HEK293 (cell line): ENCODE measurements around the gene EEF1AKMT3.
A peak's percentile ranks its signal among the peaks of the same experiment; 100 is the strongest.

ENCODE experiments used
- CTCF ChIP-seq: fragments of 450-650 bp; formaldehyde crosslinking; IDR thresholded peaks from 2 replicates; pipeline ENCODE4 v1.5.1; 2016; ENCODE audit warnings: missing biosample characterization, missing genetic modification characterization
- GLIS2 ChIP-seq: fragments of 450-650 bp; formaldehyde crosslinking; IDR thresholded peaks from 2 replicates; pipeline ENCODE4 v1.5.1; 2016; ENCODE audit warnings: missing biosample characterization, missing genetic modification characterization
- HIC1 ChIP-seq: fragments of 450-650 bp; formaldehyde crosslinking; IDR thresholded peaks from 2 replicates; pipeline ENCODE4 v1.5.1; 2016; ENCODE audit warnings: missing biosample characterization, missing genetic modification characterization
- KLF7 ChIP-seq: fragments of 450-650 bp; formaldehyde crosslinking; IDR thresholded peaks from 2 replicates; pipeline ENCODE4 v1.5.1; 2016; ENCODE audit warnings: missing biosample characterization, missing genetic modification characterization, borderline replicate concordance
- MYNN ChIP-seq: fragments of 450-650 bp; formaldehyde crosslinking; IDR thresholded peaks from 2 replicates; pipeline ENCODE4 v1.5.1; 2016; ENCODE audit warnings: missing biosample characterization, missing genetic modification characterization, borderline replicate concordance
- MZF1 ChIP-seq: fragments of 450-650 bp; formaldehyde crosslinking; IDR thresholded peaks from 2 replicates; pipeline ENCODE4 v1.5.1; 2017; ENCODE audit warnings: missing biosample characterization, missing genetic modification characterization, borderline replicate concordance
- OVOL3 ChIP-seq: fragments of 450-650 bp; formaldehyde crosslinking; IDR thresholded peaks from 2 replicates; pipeline ENCODE4 v1.5.1; 2016; ENCODE audit warnings: missing biosample characterization, missing genetic modification characterization
- SP3 ChIP-seq: fragments of 450-650 bp; formaldehyde crosslinking; IDR thresholded peaks from 2 replicates; pipeline ENCODE4 v1.5.1; 2016; ENCODE audit warnings: missing biosample characterization, missing genetic modification characterization
- SP7 ChIP-seq: fragments of 450-650 bp; formaldehyde crosslinking; IDR thresholded peaks from 2 replicates; pipeline ENCODE4 v1.5.1; 2016; ENCODE audit warnings: missing biosample characterization, missing genetic modification characterization
- WT1 ChIP-seq: fragments of 450-650 bp; formaldehyde crosslinking; IDR thresholded peaks from 2 replicates; pipeline ENCODE4 v1.5.1; 2016; ENCODE audit warnings: missing biosample characterization, missing genetic modification characterization
- ZBTB11 ChIP-seq: fragments of 450-650 bp; formaldehyde crosslinking; conservative IDR thresholded peaks from 2 replicates; pipeline ENCODE4 v1.5.1; 2016; ENCODE audit warnings: low read depth, missing biosample characterization, missing genetic modification characterization
- ZFHX2 ChIP-seq: fragments of 450-650 bp; formaldehyde crosslinking; conservative IDR thresholded peaks from 2 replicates; pipeline ENCODE4 v1.5.1; 2016; ENCODE audit warnings: missing biosample characterization, missing genetic modification characterization
- ZFP69B ChIP-seq: fragments of 450-650 bp; formaldehyde crosslinking; IDR thresholded peaks from 2 replicates; pipeline ENCODE4 v1.5.1; 2016; ENCODE audit warnings: missing biosample characterization, missing genetic modification characterization
- ZNF10 ChIP-seq: fragments of 450-650 bp; formaldehyde crosslinking; IDR thresholded peaks from 2 replicates; pipeline ENCODE4 v1.5.1; 2017; ENCODE audit warnings: missing biosample characterization, missing genetic modification characterization
- ZNF112 ChIP-seq: fragments of 450-650 bp; formaldehyde crosslinking; IDR thresholded peaks from 2 replicates; pipeline ENCODE4 v1.5.0; 2017; ENCODE audit warnings: missing biosample characterization, missing genetic modification characterization
- ZNF2 ChIP-seq: fragments of 450-650 bp; formaldehyde crosslinking; IDR thresholded peaks from 2 replicates; pipeline ENCODE4 v1.5.1; 2016; ENCODE audit warnings: missing biosample characterization, missing genetic modification characterization
- ZNF335 ChIP-seq: fragments of 450-650 bp; formaldehyde crosslinking; conservative IDR thresholded peaks from 2 replicates; pipeline ENCODE4 v1.5.1; 2016; ENCODE audit warnings: missing biosample characterization, missing genetic modification characterization
- ZNF366 ChIP-seq: fragments of 450-650 bp; formaldehyde crosslinking; conservative IDR thresholded peaks from 2 replicates; pipeline ENCODE4 v1.5.1; 2016; ENCODE audit warnings: missing biosample characterization, missing genetic modification characterization
- ZNF37A ChIP-seq: fragments of 450-650 bp; IDR thresholded peaks from 2 replicates; pipeline ENCODE4 v1.5.1; 2018; ENCODE audit warnings: missing biosample characterization, missing genetic modification characterization
- ZNF423 ChIP-seq: fragments of 450-650 bp; formaldehyde crosslinking; IDR thresholded peaks from 2 replicates; pipeline ENCODE4 v1.5.1; 2016; ENCODE audit warnings: missing biosample characterization, missing genetic modification characterization
- ZNF560 ChIP-seq: fragments of 450-650 bp; formaldehyde crosslinking; IDR thresholded peaks from 2 replicates; pipeline ENCODE4 v1.5.1; 2017; ENCODE audit warnings: missing biosample characterization, missing genetic modification characterization, borderline replicate concordance
- ZNF561 ChIP-seq: fragments of 450-650 bp; IDR thresholded peaks from 2 replicates; pipeline ENCODE4 v1.5.1; 2018; ENCODE audit warnings: missing biosample characterization, missing genetic modification characterization, borderline replicate concordance
- ZNF629 ChIP-seq: fragments of 450-650 bp; formaldehyde crosslinking; IDR thresholded peaks from 2 replicates; pipeline ENCODE4 v1.5.1; 2017; ENCODE audit warnings: missing biosample characterization, missing genetic modification characterization
- TF ChIP-seq, protein P1 (sequence below): fragments of 450-650 bp; formaldehyde crosslinking; IDR thresholded peaks from 2 replicates; pipeline ENCODE4 v1.5.1; 2016; ENCODE audit warnings: missing biosample characterization, missing genetic modification characterization
- TF ChIP-seq, protein P2 (sequence below): fragments of 450-650 bp; formaldehyde crosslinking; IDR thresholded peaks from 2 replicates; pipeline ENCODE4 v1.5.1; 2016; ENCODE audit warnings: missing biosample characterization, missing genetic modification characterization

EEF1AKMT3 gene

GRCh38 chr12:57771873-57772428 lies 463 bp upstream of the EEF1AKMT3 start, which contains the start of gene METTL1 (continued):
- peak; percentile 84 for TF ChIP-seq ZNF561 (tag by site-specific recombination)
- TF ChIP-seq ZFHX2, result peak; percentile 89
- peak; percentile 26 for TF ChIP-seq KLF7 (tag by site-specific recombination)
- no peak; the same call in 1 of the 2 replicates for TF ChIP-seq ZNF335
- TF ChIP-seq ZNF629 (tag by site-specific recombination), result peak; percentile 98
- TF ChIP-seq ZNF2 (tag by site-specific recombination), result peak; percentile 97
- TF ChIP-seq SP7 (tag by site-specific recombination), result peak; percentile 93
- peak; percentile 93 for TF ChIP-seq SP3 (tag by site-specific recombination)
- TF ChIP-seq MZF1 (tag by site-specific recombination), result 0 out of 2 replicates have a peak, but pooled peaks have one; percentile 12
- TF ChIP-seq HIC1, result peak; percentile 70; the same call in 1 of the 2 replicates
- peak; percentile 8; the same call in 1 of the 2 replicates for TF ChIP-seq ZNF423 (tag by site-specific recombination)
- TF ChIP-seq CTCF, result peak; percentile 66; the same call in 1 of the 2 replicates
- peak; percentile 66; the same call in 1 of the 2 replicates for TF ChIP-seq MYNN (tag by site-specific recombination)
- TF ChIP-seq ZBTB11, result peak; percentile 38; the same call in 1 of the 2 replicates
- TF ChIP-seq OVOL3 (tag by site-specific recombination), result peak; percentile 83
- peak; percentile 95 for TF ChIP-seq WT1 (tag by site-specific recombination)
- TF ChIP-seq, protein P1, sequence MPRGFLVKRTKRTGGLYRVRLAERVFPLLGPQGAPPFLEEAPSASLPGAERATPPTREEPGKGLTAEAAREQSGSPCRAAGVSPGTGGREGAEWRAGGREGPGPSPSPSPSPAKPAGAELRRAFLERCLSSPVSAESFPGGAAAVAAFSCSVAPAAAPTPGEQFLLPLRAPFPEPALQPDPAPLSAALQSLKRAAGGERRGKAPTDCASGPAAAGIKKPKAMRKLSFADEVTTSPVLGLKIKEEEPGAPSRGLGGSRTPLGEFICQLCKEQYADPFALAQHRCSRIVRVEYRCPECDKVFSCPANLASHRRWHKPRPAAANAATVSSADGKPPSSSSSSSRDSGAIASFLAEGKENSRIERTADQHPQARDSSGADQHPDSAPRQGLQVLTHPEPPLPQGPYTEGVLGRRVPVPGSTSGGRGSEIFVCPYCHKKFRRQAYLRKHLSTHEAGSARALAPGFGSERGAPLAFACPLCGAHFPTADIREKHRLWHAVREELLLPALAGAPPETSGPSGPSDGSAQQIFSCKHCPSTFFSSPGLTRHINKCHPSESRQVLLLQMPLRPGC (tag by site-specific recombination), result peak; percentile 81
- peak; percentile 52; the same call in 1 of the 2 replicates for TF ChIP-seq ZNF366 (tag by site-specific recombination)
- no peak for TF ChIP-seq ZNF560 (tag by site-specific recombination)
- TF ChIP-seq ZFP69B (tag by site-specific recombination), result peak; percentile 51
- TF ChIP-seq ZNF37A, result no peak
- TF ChIP-seq, protein P2, sequence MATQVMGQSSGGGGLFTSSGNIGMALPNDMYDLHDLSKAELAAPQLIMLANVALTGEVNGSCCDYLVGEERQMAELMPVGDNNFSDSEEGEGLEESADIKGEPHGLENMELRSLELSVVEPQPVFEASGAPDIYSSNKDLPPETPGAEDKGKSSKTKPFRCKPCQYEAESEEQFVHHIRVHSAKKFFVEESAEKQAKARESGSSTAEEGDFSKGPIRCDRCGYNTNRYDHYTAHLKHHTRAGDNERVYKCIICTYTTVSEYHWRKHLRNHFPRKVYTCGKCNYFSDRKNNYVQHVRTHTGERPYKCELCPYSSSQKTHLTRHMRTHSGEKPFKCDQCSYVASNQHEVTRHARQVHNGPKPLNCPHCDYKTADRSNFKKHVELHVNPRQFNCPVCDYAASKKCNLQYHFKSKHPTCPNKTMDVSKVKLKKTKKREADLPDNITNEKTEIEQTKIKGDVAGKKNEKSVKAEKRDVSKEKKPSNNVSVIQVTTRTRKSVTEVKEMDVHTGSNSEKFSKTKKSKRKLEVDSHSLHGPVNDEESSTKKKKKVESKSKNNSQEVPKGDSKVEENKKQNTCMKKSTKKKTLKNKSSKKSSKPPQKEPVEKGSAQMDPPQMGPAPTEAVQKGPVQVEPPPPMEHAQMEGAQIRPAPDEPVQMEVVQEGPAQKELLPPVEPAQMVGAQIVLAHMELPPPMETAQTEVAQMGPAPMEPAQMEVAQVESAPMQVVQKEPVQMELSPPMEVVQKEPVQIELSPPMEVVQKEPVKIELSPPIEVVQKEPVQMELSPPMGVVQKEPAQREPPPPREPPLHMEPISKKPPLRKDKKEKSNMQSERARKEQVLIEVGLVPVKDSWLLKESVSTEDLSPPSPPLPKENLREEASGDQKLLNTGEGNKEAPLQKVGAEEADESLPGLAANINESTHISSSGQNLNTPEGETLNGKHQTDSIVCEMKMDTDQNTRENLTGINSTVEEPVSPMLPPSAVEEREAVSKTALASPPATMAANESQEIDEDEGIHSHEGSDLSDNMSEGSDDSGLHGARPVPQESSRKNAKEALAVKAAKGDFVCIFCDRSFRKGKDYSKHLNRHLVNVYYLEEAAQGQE (tag by site-specific recombination), result peak; percentile 42; the same call in 1 of the 2 replicates
- TF ChIP-seq GLIS2, result peak; percentile 77
- TF ChIP-seq ZNF112, result no peak
- TF ChIP-seq ZNF10 (tag by site-specific recombination), result peak; percentile 95
